ENCODE results near the gene CENPM.

DNA sequence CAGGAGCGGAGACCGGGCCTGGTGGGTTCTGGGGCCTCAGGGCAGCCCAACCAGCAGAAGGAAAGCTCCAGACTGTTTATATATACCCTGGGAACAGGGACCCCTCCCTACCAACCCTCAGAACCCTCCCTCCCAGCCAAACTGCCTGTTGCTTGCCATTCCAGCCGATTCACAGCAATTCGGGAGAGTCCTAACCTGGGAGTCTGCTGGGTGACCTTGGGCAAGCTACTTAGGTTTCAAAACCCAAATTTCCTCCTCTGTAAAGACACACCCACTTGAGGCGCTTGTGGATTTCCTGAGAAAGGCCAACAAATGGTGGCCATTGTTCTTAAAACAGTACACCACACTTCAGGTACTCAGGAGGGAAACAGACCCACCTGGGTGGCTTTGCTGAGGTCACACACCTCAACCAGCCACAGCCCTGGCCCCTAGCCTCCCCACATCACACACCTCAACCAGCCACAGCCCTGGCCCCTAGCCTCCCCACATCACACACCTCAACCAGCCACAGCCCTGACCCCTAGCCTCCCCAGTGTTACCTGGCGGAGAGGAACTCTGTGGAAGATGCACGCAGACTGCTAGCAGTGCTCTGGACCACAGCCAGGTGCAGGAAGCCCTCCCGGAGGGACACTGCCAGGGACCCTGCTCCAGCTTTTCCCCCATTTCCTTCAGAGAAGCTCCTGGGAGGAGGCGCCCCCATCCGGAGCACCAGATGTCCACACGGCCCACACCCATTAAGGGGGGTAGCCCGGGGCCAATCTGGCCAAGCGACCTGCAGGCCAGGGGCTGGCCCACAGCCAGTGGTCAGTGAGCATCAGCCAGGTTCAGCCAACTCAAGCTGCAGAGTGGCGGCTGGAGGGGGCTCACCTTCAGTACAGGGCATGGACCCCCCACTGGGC is 38.3 kb downstream of the CENPM start:
- TF ChIP-seq, protein P1, sequence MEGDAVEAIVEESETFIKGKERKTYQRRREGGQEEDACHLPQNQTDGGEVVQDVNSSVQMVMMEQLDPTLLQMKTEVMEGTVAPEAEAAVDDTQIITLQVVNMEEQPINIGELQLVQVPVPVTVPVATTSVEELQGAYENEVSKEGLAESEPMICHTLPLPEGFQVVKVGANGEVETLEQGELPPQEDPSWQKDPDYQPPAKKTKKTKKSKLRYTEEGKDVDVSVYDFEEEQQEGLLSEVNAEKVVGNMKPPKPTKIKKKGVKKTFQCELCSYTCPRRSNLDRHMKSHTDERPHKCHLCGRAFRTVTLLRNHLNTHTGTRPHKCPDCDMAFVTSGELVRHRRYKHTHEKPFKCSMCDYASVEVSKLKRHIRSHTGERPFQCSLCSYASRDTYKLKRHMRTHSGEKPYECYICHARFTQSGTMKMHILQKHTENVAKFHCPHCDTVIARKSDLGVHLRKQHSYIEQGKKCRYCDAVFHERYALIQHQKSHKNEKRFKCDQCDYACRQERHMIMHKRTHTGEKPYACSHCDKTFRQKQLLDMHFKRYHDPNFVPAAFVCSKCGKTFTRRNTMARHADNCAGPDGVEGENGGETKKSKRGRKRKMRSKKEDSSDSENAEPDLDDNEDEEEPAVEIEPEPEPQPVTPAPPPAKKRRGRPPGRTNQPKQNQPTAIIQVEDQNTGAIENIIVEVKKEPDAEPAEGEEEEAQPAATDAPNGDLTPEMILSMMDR (conservative IDR thresholded peaks at IDR 0.05 in 1 of 2, IDR thresholded peaks at IDR 0.05 in 1 of 2; ENCODE audit: extremely low read depth in 1 of 2, insufficient read depth in 1 of 2, low read depth in 1 of 2, low read length in 2 of 2), result no peak
- TF ChIP-seq EZH2 (IDR thresholded peaks at IDR 0.05; ENCODE audit: borderline replicate concordance, low read length), result no peak
